Cerebellar cortex (tissue), 1 donor: Measurements from ENCODE around the gene CYP27B1.

ENCODE experiments used
- DNase-seq: peaks from one replicate; pipeline ENCODE4 v3.0.0-alpha.2; 2015; ENCODE audit warnings: low spot score

CYP27B1 gene, protein sequence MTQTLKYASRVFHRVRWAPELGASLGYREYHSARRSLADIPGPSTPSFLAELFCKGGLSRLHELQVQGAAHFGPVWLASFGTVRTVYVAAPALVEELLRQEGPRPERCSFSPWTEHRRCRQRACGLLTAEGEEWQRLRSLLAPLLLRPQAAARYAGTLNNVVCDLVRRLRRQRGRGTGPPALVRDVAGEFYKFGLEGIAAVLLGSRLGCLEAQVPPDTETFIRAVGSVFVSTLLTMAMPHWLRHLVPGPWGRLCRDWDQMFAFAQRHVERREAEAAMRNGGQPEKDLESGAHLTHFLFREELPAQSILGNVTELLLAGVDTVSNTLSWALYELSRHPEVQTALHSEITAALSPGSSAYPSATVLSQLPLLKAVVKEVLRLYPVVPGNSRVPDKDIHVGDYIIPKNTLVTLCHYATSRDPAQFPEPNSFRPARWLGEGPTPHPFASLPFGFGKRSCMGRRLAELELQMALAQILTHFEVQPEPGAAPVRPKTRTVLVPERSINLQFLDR

GRCh38 chr12:57766464-57767304 lies at the start of gene CYP27B1:
CYP27B1 (minus strand) TSS chr12:57767078; CDS start chr12:57767041, 37 bp downstream.
- no peak for DNase-seq

GRCh38 chr12:57816001-57816854 lies 49.4 kb upstream of the CYP27B1 start:
- DNase-seq: no peak

- DNase-seq: peak; percentile 66
Observed at GRCh38 chr12:57815177-57816000, 48.5 kb upstream of the CYP27B1 start.

GRCh38 chr12:57813971-57814772 lies 47.3 kb upstream of the CYP27B1 start:
- peak; percentile 29 for DNase-seq

DNA sequence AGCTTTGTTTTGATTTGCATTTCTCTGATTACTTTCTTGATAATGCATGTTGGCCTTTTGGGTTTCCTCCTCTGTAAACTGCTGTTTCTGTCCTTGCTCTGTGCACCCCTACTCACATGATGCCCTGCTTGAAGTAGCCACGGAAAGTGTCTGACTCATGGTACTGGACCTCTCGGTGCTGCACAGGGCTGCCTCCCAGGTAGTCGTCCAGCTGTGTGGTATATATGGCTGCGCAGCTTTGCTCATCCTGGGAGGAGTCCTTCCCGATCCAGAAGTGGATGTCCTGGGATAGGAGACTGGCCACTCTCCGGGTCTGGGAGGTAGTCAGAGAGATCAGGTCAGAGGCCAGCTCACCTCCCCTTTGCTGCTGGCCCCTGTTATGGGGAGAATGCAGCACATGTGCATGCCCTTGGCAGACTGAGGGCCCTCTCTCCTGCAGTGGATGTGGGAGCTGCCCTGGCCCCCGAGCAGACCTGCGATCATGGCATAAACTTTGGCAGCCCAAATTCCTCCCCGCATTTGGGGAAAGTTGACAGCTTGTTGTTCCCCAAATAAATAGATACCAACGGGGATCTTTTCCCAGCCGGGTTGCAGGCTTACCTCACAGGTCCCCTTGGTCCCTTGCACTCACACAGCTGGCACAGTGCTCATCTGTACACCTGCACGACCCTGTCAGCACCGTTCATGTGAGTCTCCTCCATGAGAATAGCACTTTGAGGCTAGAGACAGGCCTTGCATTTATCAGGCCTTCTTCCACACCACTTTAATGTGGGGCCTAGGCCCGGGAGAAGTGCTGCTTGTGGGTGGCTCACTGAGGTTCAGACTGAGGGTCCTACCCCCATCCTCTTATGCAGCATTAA lies 46.5 kb upstream of the CYP27B1 start:
- DNase-seq: no peak

GRCh38 chr12:57811028-57811755 lies 44.3 kb upstream of the CYP27B1 start:
- no peak for DNase-seq

DNA sequence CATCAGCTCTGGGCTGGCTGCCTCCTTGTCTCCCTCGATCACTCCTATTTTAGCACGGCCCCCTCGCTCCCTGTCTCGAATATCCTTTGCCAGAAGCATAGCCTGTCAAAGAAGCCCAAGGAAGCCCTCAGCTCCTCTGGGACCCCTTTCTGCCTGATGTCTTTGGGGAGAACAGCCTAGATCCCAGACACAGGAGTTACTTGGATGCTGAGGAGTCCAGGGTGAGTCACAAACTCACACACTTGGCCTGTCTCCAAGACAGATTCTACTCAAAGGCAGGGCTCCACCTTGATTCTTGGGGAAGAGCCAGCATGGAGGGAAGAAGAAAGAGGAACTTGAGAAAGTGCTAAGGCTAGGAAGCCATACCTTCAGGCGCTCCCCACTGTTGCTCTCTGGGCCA lies 43.6 kb upstream of the CYP27B1 start:
- no peak for DNase-seq

DNA sequence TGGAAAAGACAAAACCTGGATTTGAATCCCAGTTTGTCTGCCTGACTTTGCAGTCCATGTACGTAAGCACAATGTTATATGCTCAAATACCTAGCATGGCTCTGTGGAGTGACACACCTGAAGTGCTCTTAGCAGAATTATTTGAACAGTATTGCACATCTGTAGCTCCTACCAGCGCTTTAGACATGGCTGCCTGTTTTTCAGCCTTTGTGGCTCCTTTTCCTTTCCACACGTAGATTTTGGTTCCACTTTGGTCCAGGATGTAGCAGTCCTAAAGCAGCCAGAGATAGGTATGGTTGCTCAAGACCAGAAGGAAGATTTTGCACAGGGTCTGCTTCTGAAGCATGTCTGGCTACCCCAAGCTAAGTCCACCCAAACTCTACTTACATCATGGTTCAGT lies 42.5 kb upstream of the CYP27B1 start:
- DNase-seq: no peak

DNA sequence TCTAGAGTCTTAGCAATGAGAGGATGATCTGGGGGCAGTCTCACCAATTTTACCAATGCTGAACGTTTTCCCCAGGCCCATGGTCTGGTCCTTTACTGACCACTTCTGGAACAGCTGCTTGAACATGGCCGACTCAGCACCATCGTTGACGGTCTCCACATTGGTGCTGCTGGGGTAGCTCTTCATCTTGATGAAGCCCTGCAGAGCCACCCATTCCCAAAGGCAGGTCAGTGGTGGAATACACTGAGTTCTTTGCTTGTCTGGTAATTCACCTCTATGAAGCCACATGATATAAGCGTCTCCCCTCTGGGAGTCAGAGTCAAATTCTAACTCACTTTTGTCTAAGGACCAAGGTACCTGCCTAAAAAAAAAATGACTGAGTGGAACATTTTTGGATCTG lies 41.5 kb upstream of the CYP27B1 start:
- DNase-seq: no peak

DNA sequence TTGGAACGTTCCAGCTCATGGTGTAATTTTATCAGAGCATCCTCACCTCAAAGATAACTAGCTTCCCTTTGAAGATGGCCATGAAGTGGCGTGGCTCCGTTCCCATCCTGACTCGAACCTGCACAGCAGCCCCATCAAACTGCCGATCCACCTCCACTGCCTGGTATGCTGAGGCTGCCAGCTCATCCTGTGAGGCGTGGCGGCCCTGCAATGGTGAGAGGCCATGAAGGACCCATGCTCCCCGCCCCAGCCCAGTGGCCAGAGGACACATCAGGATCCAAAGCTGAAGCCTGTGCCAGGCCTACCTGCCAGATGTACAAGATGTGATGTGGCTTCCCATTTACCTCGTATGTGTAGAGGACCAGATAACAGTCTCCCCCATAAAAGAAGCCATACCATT lies 40.4 kb upstream of the CYP27B1 start:
- no peak for DNase-seq

DNA sequence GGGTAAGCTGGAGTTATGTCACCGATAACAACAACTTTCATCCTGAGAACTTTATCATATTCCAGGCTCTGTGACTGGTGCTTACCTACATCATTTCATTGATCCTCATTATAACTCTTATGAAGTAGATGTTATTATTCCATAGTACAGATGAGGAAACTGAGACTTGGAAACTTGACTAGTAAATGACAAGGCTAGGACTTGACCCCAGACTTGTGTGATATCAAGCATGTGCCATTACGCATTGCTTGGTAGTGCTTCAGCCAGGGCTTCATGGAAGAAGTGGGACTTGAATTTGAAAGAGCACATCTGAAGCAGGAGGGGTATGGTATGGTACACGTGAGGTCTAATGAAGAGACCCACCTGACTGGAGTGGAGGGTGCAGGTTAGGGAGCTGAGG lies 39.8 kb upstream of the CYP27B1 start:
- DNase-seq: no peak

DNA sequence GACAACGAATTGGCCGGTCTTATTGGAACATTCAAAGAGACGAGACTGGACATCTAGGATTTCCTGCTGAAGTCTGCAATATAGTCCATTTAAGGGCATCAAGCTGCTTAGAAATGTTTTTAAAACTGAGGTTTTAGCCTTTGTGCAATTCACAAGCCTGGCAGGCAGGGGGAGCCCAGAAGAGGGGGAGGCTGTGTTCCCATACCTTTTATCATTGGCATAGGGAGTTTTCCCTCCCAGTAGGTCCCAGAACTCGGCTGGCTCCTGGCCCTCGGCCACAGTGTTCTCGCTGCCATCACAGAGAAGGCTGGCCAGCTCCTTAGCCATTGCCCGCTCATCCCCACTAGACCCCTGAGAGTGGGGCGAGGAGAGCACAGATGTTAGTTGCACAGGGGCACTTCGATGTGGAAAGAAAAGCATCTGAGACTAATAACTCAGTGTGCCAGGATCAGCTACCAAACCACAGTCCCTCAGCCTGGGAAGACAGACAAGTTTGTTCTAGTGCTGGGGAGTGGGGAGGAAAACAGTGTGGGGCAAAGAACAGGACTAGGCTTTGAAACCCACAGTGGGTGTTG lies 36.5 kb upstream of the CYP27B1 start:
- DNase-seq: peak; percentile 76

- DNase-seq: no peak
Observed at GRCh38 chr12:57802607-57803006, 35.7 kb upstream of the CYP27B1 start.

DNA sequence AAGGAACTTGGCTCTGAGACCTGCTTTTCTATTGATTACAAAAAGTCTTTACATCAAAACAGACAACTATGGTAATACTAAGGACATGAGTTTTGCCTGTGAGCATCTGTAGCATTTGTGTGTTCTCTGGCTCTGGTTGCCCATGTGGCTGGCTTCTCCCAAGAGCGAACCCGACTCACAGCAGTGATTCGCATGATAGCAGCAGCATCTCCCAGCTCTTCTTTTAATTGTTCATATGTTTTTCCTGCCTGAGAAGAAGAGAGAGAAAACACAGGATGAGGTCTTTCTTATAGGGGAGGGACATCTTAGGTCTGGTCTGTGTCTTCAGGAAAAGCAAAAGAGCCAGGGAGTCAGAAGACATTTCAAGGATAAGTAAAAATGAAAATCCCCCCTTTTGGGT lies 34.1 kb upstream of the CYP27B1 start:
- DNase-seq: no peak

- no peak for DNase-seq
Observed at GRCh38 chr12:57797933-57798332, 31.1 kb upstream of the CYP27B1 start.

DNA sequence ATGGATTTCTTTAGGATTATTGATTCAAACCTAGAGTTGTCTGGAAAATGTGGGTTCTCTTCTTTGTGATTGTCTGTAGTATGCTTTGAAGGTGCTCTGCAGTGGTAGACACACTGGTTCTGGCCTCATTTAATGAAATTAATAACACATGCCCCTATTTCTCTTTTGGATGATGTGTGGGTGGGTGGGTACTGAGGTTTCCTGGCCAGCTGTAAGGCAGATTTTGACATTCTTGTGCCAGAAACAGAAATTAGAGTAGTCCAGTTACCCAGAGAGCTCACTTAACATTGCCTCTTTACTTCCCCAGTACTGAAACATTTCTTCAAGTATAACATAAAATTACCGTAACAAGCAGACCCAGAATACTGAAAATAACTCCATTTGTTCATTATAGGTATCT lies 30.1 kb upstream of the CYP27B1 start:
- no peak for DNase-seq

- no peak for DNase-seq
Observed at GRCh38 chr12:57795354-57795753, 28.5 kb upstream of the CYP27B1 start.

GRCh38 chr12:57793920-57794319 lies 27.0 kb upstream of the CYP27B1 start:
- DNase-seq: no peak
